ENCODE results near the gene AFG3L2. TPM values are rescaled to one million over a fixed set of nuclear protein-coding genes. Genes with fewer than 3 reads are reported as not detected.

The AFG3L2 gene
- total and polyA plus RNA-seq, 9 of the 15 experiments (the other 6 are each of a cell fraction or from before 2014, with no cell fraction given) = 24.1 to 109 (median 84.0) TPM

DNA sequence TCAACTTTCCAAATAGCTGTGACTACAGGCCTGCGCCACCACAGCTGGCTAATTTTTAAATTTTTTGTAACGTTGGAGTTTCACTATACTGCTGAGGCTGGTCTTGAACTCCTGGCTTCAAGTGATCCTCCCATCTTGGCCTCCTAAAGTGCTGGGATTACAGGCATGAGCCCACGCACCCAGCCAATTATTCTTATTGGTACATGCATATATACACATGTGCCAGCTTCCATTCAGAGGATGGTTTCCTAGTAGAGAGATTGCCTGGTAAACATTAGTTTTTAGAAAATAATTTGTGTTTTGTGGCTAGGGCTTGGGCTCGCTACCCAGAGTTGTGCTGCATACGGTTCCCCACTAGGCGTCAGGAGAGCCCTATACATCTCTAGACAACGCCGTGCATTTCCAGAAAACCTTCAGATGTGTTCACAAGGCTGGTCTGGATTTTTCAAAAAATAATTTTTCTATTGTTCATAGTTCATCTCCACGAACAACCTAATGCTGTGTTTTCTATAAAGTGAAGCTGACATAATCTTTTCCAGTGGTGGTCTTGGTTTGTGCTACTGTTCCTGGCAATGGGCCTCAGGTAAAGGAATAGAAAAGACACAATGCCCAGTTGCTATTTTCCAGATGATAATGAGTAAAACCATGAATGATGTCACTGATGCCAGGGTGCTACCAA lies 14.6 kb upstream of the AFG3L2 start (continued):
- TF ChIP-seq, protein P1, sequence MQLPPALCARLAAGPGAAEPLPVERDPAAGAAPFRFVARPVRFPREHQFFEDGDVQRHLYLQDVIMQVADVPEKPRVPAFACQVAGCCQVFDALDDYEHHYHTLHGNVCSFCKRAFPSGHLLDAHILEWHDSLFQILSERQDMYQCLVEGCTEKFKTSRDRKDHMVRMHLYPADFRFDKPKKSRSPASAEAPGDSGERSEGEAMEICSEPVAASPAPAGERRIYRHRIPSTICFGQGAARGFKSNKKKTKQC (CRISPR knock-in tag; IDR thresholded peaks at IDR 0.05) = no peak
- TF ChIP-seq BCOR (IDR thresholded peaks at IDR 0.05) (peak; percentile 31; the same call in 1 of the 2 replicates), POLR2AphosphoS2 (IDR thresholded peaks at IDR 0.05; ENCODE audit: low read length) (no peak), SOX6 (IDR thresholded peaks at IDR 0.05) (0 out of 2 replicates have a peak, but pooled peaks have one; percentile 12), ZBTB12 (CRISPR knock-in tag; IDR thresholded peaks at IDR 0.05) (no peak), ZNF143 (CRISPR knock-in tag; IDR thresholded peaks at IDR 0.05) (no peak), TEAD1 (CRISPR knock-in tag; IDR thresholded peaks at IDR 0.05) (0 out of 4 replicates have a peak, but pooled peaks of 1 of the 2 experiments have one; percentile 30), KLF6 (CRISPR knock-in tag; IDR thresholded peaks at IDR 0.05; ENCODE audit: borderline replicate concordance) (no peak), REST (IDR thresholded peaks at IDR 0.05; ENCODE audit: borderline replicate concordance) (peak; percentile 92), REST (CRISPR knock-in tag; IDR thresholded peaks at IDR 0.05; ENCODE audit: low read depth) (no peak), KDM5B (IDR thresholded peaks at IDR 0.05; ENCODE audit: insufficient replicate concordance, low read depth, low read length) (no peak), TFAM (CRISPR knock-in tag; conservative IDR thresholded peaks at IDR 0.05) (no peak), NR2C2 (CRISPR knock-in tag; IDR thresholded peaks at IDR 0.05) (no peak), NR2C2 (tag; IDR thresholded peaks at IDR 0.05) (no peak), PPARD (CRISPR knock-in tag; IDR thresholded peaks at IDR 0.05) (no peak), GABPB2 (CRISPR knock-in tag; conservative IDR thresholded peaks at IDR 0.05) (no peak)
- TF ChIP-seq, protein P2, sequence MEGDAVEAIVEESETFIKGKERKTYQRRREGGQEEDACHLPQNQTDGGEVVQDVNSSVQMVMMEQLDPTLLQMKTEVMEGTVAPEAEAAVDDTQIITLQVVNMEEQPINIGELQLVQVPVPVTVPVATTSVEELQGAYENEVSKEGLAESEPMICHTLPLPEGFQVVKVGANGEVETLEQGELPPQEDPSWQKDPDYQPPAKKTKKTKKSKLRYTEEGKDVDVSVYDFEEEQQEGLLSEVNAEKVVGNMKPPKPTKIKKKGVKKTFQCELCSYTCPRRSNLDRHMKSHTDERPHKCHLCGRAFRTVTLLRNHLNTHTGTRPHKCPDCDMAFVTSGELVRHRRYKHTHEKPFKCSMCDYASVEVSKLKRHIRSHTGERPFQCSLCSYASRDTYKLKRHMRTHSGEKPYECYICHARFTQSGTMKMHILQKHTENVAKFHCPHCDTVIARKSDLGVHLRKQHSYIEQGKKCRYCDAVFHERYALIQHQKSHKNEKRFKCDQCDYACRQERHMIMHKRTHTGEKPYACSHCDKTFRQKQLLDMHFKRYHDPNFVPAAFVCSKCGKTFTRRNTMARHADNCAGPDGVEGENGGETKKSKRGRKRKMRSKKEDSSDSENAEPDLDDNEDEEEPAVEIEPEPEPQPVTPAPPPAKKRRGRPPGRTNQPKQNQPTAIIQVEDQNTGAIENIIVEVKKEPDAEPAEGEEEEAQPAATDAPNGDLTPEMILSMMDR (IDR thresholded peaks at IDR 0.05 in 2 of 3, conservative IDR thresholded peaks at IDR 0.05 in 1 of 3; ENCODE audit: insufficient read depth in 2 of 3, low read depth in 1 of 3, low read length in 3 of 3) = peak; percentile 86 to 97 (median 96)
